HG03135 (cell line): ENCODE measurements around the gene TRAIP.
"Not testable (repeated sequence)": the region's sequence is repeated elsewhere in the genome, so short reads cannot be mapped to it uniquely, and the experiment has no call there.

Source experiments
- ATAC-seq: cut with Tn5 transposase; IDR thresholded peaks from one replicate; pipeline ENCODE4 v1.9.1; 2021; ENCODE audit warnings: mild to moderate bottlenecking, moderate library complexity; ENCODE audit not compliant: unreplicated experiment

TRAIP gene

GRCh38 chr3:49826016-49826415 lies 30.3 kb downstream of the TRAIP start:
- ATAC-seq, result no peak

GRCh38 chr3:49823131-49823530 lies 33.2 kb downstream of the TRAIP start:
- ATAC-seq, result not testable (repeated sequence)

- ATAC-seq, result no peak
These were observed 42.7 kb downstream of the TRAIP start, which contains the start of gene UBA7 for GRCh38 chr3:49813497-49814174. UBA7 (minus strand) TSS chr3:49813953; CDS start chr3:49813787, 166 bp downstream.

GRCh38 chr3:49812916-49813496 lies 43.4 kb downstream of the TRAIP start:
- no peak for ATAC-seq

- no peak for ATAC-seq
These were observed 48.8 kb downstream of the TRAIP start for GRCh38 chr3:49807431-49808114.

GRCh38 chr3:49806850-49807249 lies 49.5 kb downstream of the TRAIP start:
- no peak for ATAC-seq

- ATAC-seq, result no peak
These were observed 50.3 kb downstream of the TRAIP start for GRCh38 chr3:49805897-49806701.

GRCh38 chr3:49805367-49805782 lies 51.0 kb downstream of the TRAIP start:
- ATAC-seq, result no peak

GRCh38 chr3:49804141-49805041 lies 52.0 kb downstream of the TRAIP start:
- ATAC-seq, result no peak

GRCh38 chr3:49803465-49804140 lies 52.8 kb downstream of the TRAIP start:
- no peak for ATAC-seq

- peak; percentile 56 for ATAC-seq
These were observed 53.5 kb downstream of the TRAIP start, which contains the start of gene INKA1 for GRCh38 chr3:49802719-49803464. INKA1 (plus strand) TSS chr3:49803261; CDS start chr3:49803393, 132 bp downstream.

- ATAC-seq, result no peak
These were observed 55.2 kb downstream of the TRAIP start for GRCh38 chr3:49801160-49801559.

GRCh38 chr3:49799761-49800160 lies 56.6 kb downstream of the TRAIP start, which contains the start of gene CDHR4:
CDHR4 (minus strand) TSS chr3:49799873; CDS start chr3:49799812, 61 bp downstream.
- no peak for ATAC-seq

GRCh38 chr3:49799105-49799504 lies 57.3 kb downstream of the TRAIP start:
- ATAC-seq, result no peak

GRCh38 chr3:49794926-49795905 lies 61.1 kb downstream of the TRAIP start:
- no peak for ATAC-seq

- ATAC-seq, result no peak
These were observed 61.9 kb downstream of the TRAIP start for GRCh38 chr3:49794431-49794830.

- no peak for ATAC-seq
These were observed 62.8 kb downstream of the TRAIP start for GRCh38 chr3:49793486-49794085.
